ENCODE data around the gene VENTX.
A peak's percentile ranks its signal among the peaks of the same experiment; 100 is the strongest.
"Not testable (repeated sequence)": the region's sequence is repeated elsewhere in the genome, so short reads cannot be mapped to it uniquely, and the experiment has no call there.

The VENTX gene

DNA sequence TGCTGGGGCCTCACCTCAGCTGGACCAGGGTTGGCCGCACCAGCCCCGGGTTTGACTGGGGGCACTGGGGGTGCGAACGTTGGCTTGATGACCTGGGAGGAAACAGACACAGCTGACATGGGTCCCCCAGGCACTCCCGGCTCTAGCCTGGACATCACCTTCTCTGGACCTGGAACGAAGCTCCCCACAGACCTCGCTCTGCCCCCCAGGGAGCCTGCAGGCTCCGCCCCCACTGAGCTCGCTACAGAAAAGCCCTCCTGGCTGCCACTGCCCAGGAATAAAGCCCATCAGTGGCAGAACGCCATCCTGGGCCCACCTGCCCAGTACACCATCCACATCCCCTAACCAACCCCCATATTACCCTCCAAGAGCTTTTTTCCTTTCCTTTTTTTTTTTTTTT lies 26.0 kb downstream of the VENTX start:
- H3K4me3 ChIP-seq (ENCODE audit: low read length), result no peak overlapping the region
- DNase-seq (ENCODE audit: low read depth), result no peak
- no peaks in the 10 kb centered on the region for H3K9me3 ChIP-seq (ENCODE audit: control insufficient read depth, low read length)
- no peaks in the 10 kb centered on the region for H3K27me3 ChIP-seq (replicated peaks; ENCODE audit: control insufficient read depth, insufficient read depth, low read length)
- no peak overlapping the region for H3K9ac ChIP-seq (ENCODE audit: low read length)
- peaks cover 33% of the 10 kb centered on the region for H3K4me1 ChIP-seq (ENCODE audit: control insufficient read depth, insufficient read depth, low read length)
- H3K36me3 ChIP-seq (ENCODE audit: control insufficient read depth, insufficient read depth, low read length, severe bottlenecking), result no peaks in the 10 kb centered on the region

DNA sequence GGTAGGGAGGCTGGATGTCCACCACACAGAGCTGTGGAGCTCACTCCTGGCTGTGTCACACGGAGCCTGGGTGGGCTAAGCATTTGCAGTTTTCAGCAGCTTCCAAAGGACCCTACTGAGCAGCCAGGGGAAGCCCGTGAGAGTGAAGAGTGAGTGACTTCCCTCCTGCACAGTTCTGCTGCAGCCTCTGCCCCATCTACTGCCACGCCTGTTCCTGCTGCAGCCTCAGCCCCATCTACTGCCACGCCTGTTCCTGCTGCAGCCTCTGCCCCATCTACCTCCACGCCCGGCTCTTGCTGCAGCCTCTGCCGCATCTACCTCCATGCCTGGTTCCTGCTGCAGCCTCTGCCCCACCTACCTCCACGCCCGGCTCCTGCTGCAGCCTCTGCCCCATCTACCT lies 26.8 kb downstream of the VENTX start:
- Histone ChIP-seq H3K9ac (ENCODE audit: low read length) (no peak overlapping the region), H3K9me3 (ENCODE audit: control insufficient read depth, low read length) (no peaks in the 10 kb centered on the region), H3K27me3 (replicated peaks; ENCODE audit: control insufficient read depth, insufficient read depth, low read length) (no peaks in the 10 kb centered on the region), H3K36me3 (ENCODE audit: control insufficient read depth, insufficient read depth, low read length, severe bottlenecking) (no peaks in the 10 kb centered on the region), H3K4me3 (ENCODE audit: low read length) (no peak overlapping the region), H3K4me1 (ENCODE audit: control insufficient read depth, insufficient read depth, low read length) (peaks cover 26% of the 10 kb centered on the region)
- DNase-seq (ENCODE audit: low read depth), result no peak

DNA sequence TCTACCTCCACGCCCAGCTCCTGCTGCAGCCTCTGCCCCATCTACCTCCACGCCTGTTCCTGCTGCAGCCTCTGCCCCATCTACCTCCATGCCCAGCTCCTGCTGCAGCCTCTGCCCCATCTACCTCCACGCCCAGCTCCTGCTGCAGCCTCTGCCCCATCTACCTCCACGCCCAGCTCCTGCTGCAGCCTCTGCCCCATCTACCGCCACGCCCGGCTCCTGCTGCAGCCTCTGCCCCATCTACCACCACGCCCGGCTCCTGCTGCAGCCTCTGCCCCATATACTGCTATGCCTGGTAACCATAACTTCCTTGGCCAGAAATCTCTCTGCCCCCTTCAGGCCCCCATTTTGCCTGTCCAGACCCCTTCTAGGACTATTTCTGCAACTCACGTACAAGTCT lies 27.4 kb downstream of the VENTX start:
- peaks cover 21% of the 10 kb centered on the region for H3K4me1 ChIP-seq (ENCODE audit: control insufficient read depth, insufficient read depth, low read length)
- H3K27me3 ChIP-seq (replicated peaks; ENCODE audit: control insufficient read depth, insufficient read depth, low read length); DNase-seq (ENCODE audit: low read depth); H3K4me3 ChIP-seq (ENCODE audit: low read length); H3K9me3 ChIP-seq (ENCODE audit: control insufficient read depth, low read length); H3K36me3 ChIP-seq (ENCODE audit: control insufficient read depth, insufficient read depth, low read length, severe bottlenecking); H3K9ac ChIP-seq (ENCODE audit: low read length): not testable (repeated sequence)

DNA sequence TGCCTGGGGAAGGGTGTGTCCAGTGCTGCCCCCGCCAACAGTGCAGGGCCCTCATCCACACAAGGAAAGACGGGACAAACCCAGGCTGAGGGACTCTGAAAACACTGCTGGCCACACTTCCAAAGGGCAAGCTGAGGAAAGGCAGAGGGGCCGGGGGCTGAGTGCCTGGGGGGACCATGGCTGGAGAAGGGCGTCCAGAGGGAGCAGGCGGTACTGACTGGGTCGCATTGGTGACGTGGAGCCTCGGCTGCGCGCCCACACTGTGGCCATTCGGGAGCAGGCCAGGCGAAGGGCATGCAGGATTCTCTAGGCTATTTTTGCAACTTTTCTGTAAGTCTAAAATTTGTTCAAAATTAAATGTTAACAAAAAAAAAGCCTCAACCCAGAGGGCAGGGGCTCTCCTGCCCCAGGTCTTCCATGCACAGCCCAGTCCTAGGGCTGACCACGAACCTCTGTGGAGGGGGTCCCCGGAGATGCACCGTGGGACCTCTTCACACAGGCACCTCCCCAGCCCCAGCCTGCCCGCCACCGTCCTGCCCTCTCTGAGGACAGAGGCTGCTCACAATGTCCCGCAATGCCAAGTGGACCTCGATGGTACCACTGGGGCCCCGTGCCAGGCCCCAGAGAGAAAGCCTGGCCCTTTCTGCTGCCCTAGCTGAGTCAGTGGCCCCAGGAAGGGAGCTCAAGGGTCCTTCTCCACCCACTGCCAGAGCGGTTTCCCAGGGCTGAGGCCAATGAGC lies 28.6 kb downstream of the VENTX start:
- Histone ChIP-seq H3K27me3 (replicated peaks; ENCODE audit: control insufficient read depth, insufficient read depth, low read length) (no peaks in the 10 kb centered on the region), H3K4me3 (ENCODE audit: low read length) (no peak overlapping the region), H3K4me1 (ENCODE audit: control insufficient read depth, insufficient read depth, low read length) (peaks cover 13% of the 10 kb centered on the region), H3K9me3 (ENCODE audit: control insufficient read depth, low read length) (no peaks in the 10 kb centered on the region), H3K36me3 (ENCODE audit: control insufficient read depth, insufficient read depth, low read length, severe bottlenecking) (no peaks in the 10 kb centered on the region), H3K9ac (ENCODE audit: low read length) (peak overlapping the region; percentile 20)
- DNase-seq (ENCODE audit: low read depth), result no peak

DNA sequence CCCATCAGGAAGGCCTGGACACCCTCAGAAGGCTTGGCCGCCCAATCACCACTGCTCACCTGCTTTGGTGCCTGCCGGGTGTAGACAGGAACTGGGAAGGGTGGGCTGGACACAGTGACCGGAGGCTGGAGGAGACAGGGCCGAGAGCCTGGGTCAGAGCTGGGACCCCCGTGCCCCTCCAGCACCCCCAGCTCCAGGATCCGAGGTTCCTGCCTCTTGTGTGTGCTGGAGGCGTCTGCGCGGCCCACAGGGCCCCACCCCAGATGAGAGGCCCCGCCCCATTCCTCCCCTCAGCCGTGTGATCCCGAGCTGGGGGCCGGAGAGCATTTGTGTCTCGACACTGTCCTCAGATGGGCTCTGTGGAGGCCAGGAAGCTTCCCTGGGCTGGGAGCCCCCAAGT lies 29.6 kb downstream of the VENTX start:
- Histone ChIP-seq H3K27me3 (replicated peaks; ENCODE audit: control insufficient read depth, insufficient read depth, low read length) (no peaks in the 10 kb centered on the region), H3K9me3 (ENCODE audit: control insufficient read depth, low read length) (no peaks in the 10 kb centered on the region), H3K9ac (ENCODE audit: low read length) (no peak overlapping the region), H3K36me3 (ENCODE audit: control insufficient read depth, insufficient read depth, low read length, severe bottlenecking) (no peaks in the 10 kb centered on the region), H3K4me3 (ENCODE audit: low read length) (no peak overlapping the region), H3K4me1 (ENCODE audit: control insufficient read depth, insufficient read depth, low read length) (peaks cover 12% of the 10 kb centered on the region)
- no peak for DNase-seq (ENCODE audit: low read depth)

DNA sequence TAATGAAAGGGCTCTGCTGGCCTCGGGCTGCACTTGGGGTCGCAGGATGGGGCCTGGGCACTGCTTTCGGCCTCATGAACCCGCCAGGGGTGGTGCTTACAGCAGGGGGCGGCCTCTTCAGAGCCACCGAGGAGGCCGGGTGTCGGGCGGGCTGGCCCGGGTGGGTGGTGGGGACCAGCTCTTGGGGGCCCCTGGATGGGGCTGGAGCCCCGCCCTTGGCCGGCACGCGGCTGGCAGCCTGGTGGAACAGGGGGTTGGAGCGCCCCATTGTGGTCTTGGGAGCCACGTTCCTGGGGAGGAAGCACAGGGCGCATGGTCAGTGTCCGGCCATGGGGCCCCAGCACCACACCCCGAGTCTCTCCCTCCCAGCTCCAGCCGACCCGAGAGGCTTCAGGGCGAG lies 30.2 kb downstream of the VENTX start:
- Histone ChIP-seq H3K4me1 (ENCODE audit: control insufficient read depth, insufficient read depth, low read length) (peaks cover 12% of the 10 kb centered on the region), H3K4me3 (ENCODE audit: low read length) (no peak overlapping the region), H3K9ac (ENCODE audit: low read length) (no peak overlapping the region), H3K9me3 (ENCODE audit: control insufficient read depth, low read length) (no peaks in the 10 kb centered on the region), H3K27me3 (replicated peaks; ENCODE audit: control insufficient read depth, insufficient read depth, low read length) (no peaks in the 10 kb centered on the region), H3K36me3 (ENCODE audit: control insufficient read depth, insufficient read depth, low read length, severe bottlenecking) (no peaks in the 10 kb centered on the region)
- no peak for DNase-seq (ENCODE audit: low read depth)

DNA sequence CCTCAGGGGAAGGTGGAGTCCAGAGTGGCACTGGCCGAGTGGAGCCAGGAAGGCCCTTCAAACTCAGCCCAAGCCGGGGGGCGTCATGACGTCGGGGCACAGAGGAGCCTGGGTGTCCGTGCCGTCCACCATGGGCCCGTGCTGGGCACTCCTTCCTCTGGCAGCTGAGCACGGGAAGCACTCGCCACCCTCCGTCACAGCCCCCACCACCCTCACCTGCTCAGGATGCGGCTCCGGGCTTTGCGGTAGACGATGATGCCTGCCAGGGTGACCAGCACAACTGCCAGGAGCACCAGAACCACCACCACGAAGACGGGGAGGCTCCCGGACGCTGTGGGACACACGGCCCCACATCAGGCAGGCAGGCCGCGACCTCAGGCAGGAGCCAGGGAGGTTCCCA lies 30.9 kb downstream of the VENTX start:
- no peak overlapping the region for H3K9ac ChIP-seq (ENCODE audit: low read length)
- DNase-seq (ENCODE audit: low read depth), result no peak
- H3K27me3 ChIP-seq (replicated peaks; ENCODE audit: control insufficient read depth, insufficient read depth, low read length), result no peaks in the 10 kb centered on the region
- H3K4me1 ChIP-seq (ENCODE audit: control insufficient read depth, insufficient read depth, low read length), result peaks cover 12% of the 10 kb centered on the region
- H3K9me3 ChIP-seq (ENCODE audit: control insufficient read depth, low read length), result no peaks in the 10 kb centered on the region
- H3K4me3 ChIP-seq (ENCODE audit: low read length), result no peak overlapping the region
- no peaks in the 10 kb centered on the region for H3K36me3 ChIP-seq (ENCODE audit: control insufficient read depth, insufficient read depth, low read length, severe bottlenecking)

DNA sequence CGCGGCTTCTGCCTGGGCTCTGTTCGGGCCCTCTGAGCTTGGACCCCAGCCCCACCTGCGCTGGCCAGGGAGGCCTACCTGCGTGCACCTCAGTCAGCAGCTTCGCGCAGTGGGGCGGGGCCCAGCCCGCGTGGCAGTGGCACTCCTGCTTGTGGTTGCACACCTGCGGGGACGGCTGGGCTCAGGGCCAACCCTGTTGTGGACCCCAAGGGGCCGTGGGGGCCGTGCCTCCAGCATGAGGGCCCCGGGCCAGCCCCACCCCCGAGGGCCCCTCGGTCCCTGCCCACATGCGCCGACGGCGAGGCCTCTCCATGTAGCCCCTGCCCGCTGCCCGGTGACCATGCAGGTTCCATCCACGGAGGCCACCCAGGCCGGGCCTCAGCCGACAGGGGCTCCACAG lies 31.7 kb downstream of the VENTX start:
- H3K36me3 ChIP-seq (ENCODE audit: control insufficient read depth, insufficient read depth, low read length, severe bottlenecking), result no peaks in the 10 kb centered on the region
- no peaks in the 10 kb centered on the region for H3K9me3 ChIP-seq (ENCODE audit: control insufficient read depth, low read length)

DNA sequence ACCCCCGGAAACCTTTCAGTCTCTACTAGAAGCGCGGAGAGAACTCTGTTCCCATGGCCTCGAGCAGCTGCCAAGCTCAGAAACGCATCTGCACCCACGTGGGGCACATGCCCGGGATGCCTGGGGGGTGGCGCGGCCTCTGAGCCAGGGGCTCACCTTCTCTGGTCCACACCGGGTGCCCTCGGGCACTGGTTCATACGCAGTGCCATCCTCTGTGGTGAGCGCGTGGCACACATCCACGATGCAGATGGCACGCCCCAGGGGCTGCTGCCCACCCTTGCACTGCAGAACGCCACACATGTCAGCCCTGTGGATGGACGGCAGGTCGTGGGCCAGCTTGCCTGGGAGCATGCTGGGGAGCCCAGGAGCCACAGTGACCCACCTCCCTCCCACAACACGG lies 32.5 kb downstream of the VENTX start:
- Histone ChIP-seq H3K9ac (ENCODE audit: low read length) (no peak overlapping the region), H3K4me3 (ENCODE audit: low read length) (no peak overlapping the region), H3K9me3 (ENCODE audit: control insufficient read depth, low read length) (no peaks in the 10 kb centered on the region), H3K36me3 (ENCODE audit: control insufficient read depth, insufficient read depth, low read length, severe bottlenecking) (no peaks in the 10 kb centered on the region), H3K4me1 (ENCODE audit: control insufficient read depth, insufficient read depth, low read length) (peaks cover 12% of the 10 kb centered on the region), H3K27me3 (replicated peaks; ENCODE audit: control insufficient read depth, insufficient read depth, low read length) (no peaks in the 10 kb centered on the region)
- DNase-seq (ENCODE audit: low read depth), result no peak

More for the DNA sequence above, 31.7 kb downstream of the VENTX start:
- H3K4me3 ChIP-seq (ENCODE audit: low read length), result no peak overlapping the region
- DNase-seq (ENCODE audit: low read depth), result no peak
- no peaks in the 10 kb centered on the region for H3K27me3 ChIP-seq (replicated peaks; ENCODE audit: control insufficient read depth, insufficient read depth, low read length)
- peaks cover 12% of the 10 kb centered on the region for H3K4me1 ChIP-seq (ENCODE audit: control insufficient read depth, insufficient read depth, low read length)
- H3K9ac ChIP-seq (ENCODE audit: low read length), result no peak overlapping the region

DNA sequence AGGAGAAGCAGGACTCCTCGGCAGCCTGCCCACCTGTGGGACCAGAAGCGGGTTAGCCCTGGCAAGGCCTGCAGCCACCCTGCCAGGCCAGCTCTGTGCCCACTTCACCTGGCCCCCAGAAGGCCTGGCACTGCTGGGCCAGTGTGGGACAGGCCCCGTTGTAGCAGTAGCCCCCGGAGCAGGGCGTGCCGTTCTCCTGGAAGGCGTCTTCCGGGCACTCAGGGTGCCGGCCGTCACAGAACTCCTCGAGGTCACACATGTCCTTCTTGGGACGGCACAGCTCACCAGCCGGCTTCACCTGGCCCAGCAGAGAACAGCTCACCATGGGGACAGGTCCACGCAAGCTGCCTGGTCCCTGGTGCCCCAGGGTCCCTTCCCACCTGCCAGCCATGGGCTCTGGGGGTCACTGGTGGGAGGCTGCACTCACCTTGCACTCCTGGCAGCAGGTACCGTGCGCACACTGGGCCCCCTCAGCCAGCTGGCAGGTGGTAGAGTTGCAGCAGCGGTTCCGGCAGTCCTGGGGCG lies 33.2 kb downstream of the VENTX start:
- Histone ChIP-seq H3K36me3 (ENCODE audit: control insufficient read depth, insufficient read depth, low read length, severe bottlenecking) (no peaks in the 10 kb centered on the region), H3K4me3 (ENCODE audit: low read length) (no peak overlapping the region), H3K9me3 (ENCODE audit: control insufficient read depth, low read length) (no peaks in the 10 kb centered on the region), H3K9ac (ENCODE audit: low read length) (no peak overlapping the region), H3K4me1 (ENCODE audit: control insufficient read depth, insufficient read depth, low read length) (peaks cover 6% of the 10 kb centered on the region), H3K27me3 (replicated peaks; ENCODE audit: control insufficient read depth, insufficient read depth, low read length) (peaks cover 2% of the 10 kb centered on the region)
- DNase-seq (ENCODE audit: low read depth), result no peak

DNA sequence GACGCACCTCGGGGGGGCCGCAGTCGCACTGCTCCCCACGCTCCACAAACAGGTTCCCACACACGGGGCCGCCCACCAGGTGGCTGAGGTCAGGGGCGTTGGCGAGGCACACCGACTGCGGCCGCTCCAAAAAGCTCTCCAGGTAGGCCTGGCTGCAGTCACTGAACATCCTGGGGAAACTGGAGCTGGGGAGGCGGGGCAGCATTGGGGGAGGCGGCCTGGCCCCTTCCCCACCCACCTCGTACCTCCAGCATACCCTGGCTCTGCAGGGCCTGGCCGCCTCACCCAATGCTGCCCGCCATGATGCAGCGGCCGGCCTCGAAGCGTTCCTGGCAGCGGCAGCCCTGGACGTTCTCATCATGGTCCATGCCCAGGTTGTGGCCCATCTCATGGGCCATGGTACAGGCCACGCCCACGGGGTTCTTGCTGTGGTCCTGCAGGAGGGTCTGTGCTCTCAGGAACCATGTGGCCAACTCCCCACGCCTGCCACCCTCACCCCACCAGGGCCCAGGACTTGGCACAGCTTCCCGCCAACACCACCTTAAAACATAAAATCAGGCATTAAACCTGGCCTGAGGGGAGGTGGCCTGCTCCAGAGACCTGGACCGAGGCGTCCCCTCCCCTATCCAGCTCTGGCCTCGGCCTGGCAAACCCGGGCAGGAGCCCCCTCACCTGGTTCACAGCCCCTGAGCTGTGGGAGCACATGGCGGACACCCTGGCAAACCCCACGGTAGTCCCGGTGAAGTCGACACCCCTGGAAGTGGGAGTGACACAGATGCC lies 34.1 kb downstream of the VENTX start:
- no peaks in the 10 kb centered on the region for H3K9me3 ChIP-seq (ENCODE audit: control insufficient read depth, low read length)
- H3K4me3 ChIP-seq (ENCODE audit: low read length), result no peak overlapping the region
- DNase-seq (ENCODE audit: low read depth), result no peak
- H3K4me1 ChIP-seq (ENCODE audit: control insufficient read depth, insufficient read depth, low read length), result no peaks in the 10 kb centered on the region
- no peak overlapping the region for H3K9ac ChIP-seq (ENCODE audit: low read length)
- H3K36me3 ChIP-seq (ENCODE audit: control insufficient read depth, insufficient read depth, low read length, severe bottlenecking), result no peaks in the 10 kb centered on the region
- peaks cover 8% of the 10 kb centered on the region for H3K27me3 ChIP-seq (replicated peaks; ENCODE audit: control insufficient read depth, insufficient read depth, low read length)

All from adipocyte (in vitro differentiated cells).